Fibroblast of gingiva (primary cell): ENCODE measurements around the gene DMWD.
"Not testable (repeated sequence)": the region's sequence is repeated elsewhere in the genome, so short reads cannot be mapped to it uniquely, and the experiment has no call there.

Experiments used
- DNase-seq: peaks from one replicate; pipeline ENCODE4 v3.0.0-alpha.2; 2011; ENCODE audit warnings: low read depth

The DMWD gene

DNA sequence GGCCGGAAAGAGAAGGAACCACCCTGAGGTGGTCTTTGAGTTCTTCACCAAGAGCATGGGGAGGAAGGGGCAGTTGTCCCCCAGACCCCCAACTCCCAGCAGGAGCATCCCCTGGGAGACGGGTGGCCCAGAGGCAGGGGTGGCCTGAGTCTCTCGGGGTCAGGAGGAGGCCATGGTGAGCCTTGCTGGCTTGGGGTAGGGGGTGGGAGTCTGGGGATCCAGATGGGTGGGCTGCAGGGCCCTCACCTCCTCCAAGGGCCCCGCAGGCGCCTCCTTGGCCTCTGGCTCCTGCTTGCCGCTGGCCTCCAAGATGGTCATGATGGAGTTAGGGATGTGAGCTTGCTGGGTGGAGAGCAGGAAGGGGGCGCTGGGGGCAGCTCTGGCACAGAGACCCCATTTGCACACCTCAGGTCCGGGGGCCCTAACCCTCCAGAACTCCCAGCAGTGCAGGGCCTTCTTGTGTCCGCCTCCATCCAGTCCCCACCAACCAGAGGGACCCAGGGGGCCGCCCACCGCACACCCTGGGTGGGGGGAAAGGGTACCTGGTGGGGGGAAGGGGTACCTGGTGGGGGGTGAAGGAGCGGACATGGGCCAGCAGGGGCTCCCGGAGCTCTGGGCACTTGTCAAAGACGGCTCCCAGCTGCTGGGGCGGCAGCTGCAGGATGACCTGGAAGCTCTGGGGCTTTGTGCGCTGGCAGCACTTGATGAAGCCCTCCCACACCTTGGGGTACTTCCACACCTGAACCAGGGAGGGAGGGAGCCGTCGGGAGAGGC is 23.8 kb upstream of the DMWD start:
- no peak for DNase-seq

DNA sequence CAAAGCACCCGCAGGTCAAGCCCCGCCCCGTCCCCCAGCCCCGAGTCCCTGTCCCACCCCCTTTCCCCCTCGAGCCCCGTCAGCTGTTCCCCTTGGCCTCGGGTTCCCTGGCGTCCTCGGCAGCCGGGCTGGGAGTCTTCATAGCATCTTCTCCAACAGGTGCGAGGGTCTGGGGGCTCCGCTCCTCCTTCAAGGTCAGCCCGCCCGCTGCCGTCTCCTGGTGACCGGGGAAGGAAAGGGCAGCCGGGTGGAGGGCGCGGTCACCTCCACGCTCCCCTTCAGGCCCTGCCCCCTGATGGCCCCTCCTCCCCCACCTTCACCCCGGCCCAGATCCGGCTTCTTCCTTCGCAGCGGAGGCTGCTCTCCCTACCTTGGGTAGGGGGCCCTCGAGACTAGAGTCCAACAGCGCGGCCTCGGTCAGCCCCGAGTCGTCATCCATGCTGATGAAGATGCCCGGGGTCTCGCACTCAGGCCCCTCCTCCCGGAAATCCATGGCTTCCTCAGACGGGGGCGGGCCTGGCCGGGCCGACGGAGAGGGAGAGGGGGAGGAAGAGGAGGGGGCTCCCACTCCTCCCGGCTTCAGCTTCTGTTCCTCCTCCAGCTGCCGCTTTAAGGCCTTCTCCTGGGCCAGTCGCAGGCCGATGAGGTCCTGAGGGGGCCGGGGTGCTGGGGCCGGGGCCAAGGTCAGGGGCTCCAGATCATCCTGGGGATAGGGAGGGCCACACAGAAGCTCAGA is 23.0 kb upstream of the DMWD start:
- DNase-seq: no peak

DNA sequence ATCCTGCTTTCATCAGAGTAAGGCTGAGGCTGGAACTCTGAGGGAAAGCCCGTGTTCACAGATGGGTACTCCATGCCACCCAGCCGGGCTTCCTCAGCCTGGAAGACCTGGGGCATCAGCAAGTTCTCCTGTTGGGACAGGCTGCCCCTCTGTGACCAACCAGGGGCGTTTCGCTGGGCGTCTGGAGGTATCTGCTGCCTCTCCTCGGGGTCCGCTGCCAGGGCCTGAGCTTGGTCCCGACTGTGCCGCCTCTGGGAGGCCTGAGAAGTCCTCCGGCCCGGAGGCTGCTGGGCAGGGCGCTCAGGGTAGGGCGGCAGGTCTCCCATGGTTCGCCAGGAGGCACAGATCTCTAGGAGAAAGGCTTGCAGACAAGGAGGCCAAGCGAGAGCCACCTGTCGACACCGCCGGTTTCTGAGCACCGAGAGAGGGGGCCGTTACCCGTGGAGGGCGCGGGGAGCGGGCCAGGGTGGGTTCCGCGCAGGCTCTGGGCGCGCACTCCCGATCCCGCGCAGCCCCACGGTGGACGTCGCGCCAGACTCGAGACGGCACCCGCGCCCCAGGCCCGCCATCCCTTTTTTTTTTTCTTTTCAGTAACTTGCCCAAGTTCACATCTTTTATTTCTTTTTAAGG is 22.3 kb upstream of the DMWD start, which contains the start of gene RSPH6A:
Gene RSPH6A (minus strand): TSS at position 458 of the 630 bp plus-strand sequence. CDS start 132 bp downstream, at position 326.
- DNase-seq: no peak

DNA sequence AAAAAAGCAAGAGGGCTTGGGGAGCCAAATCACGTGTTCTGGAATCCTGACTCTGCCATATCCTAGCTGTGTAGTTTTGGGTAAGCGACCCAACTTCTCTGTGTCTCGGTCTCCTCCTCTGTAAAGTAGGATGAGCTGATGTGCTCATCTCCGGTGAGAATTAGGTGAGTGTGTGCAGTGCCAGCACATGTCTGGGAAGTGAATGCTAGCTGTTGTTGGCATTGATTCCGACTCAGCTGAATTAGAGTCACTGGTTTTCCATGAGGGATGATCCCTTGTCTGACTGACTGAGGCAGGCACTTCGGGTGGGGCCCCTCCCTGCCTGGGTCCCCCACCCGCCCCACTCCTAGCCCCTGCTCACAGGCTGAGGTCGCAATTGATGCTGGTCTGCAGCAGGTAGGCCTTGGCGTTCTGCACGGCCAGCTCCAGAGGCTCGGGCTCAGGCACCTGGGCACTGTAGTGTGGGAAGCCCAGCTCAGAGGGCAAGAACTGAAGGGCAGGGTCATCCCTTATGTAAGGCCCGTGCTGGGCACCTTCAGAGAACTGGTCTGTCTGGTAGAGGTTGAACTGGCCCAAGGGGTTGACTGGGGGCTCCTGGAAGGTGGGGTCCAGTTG is 21.6 kb upstream of the DMWD start:
- DNase-seq: peak; percentile 52

DNA sequence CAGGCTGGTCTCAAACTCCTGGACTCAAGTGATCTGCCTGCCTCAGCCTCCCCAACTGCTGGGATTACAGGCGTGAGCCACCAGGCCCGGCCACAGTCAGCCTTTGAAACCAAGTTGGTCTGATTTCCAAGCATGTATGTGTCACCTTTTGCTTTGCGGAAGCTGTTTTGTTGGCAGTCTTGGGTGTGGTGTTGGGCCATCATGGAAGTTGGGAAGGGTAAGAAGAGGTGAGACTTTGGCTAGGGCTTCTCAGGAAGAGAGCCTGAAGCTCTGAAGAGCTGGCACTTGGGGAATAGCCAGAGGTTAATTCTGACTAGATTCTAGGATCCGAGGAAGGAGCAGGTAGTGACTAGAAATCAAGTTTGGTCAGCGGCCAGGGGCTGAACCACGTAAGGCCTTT is 19.7 kb upstream of the DMWD start:
- DNase-seq: no peak

DNA sequence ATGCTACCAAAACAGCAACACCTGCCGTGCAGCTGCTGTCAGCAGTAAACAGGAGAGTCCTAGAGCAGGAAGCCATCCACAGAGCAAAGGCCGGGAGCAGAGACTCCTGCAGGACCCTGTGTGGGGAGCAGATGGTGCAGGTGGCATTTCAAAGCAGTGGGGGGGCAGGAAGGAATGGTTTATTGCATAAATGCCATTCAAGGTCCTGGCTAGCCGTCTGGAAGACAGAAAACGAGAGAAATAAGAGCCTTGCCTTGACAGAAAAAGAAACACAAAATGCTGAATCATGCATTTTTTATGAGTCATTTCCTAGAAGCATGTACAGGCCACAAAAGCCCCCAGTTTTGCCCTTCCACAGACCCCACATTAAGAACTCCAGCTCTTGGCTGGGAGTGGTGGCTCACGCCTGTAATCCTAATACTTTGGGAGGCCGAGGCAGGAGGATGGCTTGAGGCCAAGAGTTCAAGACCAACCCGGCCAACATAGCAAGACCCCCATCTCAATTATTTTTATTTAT is 17.1 kb upstream of the DMWD start:
- peak; percentile 73 for DNase-seq

DNA sequence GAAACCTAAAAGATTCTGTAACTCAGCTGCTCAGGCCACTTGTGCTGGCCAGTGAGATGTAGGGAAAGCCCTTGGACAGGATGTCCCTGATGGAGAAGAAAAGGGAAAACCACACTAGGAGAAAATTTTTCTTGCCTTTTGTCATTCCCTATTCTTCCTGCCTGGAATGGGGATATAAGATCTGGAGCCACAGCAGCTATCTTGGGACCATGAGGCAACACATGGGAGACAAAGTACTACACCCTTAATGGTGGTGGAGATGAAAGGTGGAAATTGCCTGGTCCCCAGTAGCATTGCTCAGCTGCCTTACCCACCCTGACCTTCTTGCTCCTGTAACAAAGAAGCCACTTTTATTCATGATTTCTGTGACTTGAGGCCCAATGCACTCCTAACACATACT is 13.1 kb upstream of the DMWD start:
- DNase-seq: no peak

DNA sequence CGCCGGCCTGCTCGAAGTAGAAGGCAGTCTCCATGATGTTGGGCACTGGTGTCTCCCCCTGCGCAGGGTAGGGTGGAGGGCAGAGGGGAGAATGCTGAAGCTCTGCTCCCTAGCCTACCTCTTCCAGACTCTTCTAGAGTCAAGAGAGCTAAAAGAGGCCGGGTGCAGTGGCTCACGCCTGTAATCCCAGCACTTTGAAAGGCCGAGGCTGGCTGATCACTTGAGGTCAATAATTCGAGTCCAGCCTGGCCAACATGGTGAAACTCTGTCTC is 12.2 kb upstream of the DMWD start:
- DNase-seq: no peak

DNA sequence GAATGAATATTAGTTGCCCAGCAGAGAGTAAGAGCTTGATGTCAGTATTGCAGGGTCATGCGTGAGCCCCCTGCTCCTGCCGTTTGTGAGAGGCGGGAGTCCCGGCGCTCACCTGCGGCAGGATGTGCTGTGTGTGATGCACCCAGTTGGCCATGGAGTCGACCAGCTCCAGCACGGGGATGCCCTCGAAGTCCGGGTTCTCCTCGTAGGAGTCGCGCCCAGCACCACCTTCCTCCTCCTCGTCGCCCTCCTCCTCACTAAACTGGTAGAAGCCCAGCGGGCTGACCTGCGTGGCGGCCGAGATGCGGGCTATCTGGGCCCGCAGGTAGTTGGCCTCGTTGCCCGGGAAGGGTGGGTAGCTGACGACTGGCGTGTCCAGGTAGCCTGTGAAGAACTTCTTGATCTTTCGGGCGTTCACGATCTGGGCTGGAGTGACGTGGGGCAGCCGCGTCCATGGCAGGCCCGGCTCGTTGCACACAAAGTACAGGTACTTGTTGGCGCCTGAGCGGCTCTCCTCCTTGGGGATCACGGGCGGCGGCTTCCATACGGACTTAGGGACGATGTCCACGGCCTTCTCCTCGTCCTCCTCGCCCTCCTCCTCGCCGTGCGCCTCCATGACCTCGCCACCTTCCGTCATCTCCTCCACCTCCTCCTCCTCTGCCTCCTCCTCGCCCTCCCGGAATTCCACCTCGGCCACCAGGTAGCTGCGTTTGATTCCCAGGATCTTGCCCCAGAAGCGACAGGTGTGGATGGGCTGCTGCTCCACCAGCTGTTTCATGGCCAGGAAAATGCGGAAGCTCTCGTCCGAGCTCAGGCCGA is 11.7 kb upstream of the DMWD start:
- no peak for DNase-seq

DNA sequence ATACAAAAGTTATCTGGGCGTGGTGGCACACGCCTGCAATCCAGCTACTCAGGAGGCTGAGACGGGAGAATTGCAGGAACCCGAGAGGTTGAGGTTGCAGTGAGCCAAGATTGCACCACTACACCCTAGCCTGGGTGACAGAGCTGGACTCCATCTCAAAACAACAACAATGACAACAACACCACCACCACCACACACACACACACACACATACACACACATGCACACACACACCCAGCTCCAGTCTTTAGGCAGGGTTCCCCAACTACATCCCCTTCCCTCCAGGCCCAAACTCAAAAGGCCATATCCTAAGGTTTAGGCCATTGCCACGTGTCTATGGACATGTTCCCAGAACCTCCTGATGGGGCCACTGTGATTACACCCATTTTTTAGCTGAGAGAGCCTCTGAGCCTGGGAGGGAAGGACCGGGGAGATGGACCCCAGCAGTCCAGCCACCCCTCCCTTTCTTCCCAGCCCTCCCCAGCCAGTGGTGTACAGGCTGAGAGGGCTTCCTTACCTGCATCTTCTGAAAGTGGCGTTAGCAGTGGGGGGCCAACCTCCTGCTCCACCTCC is 9.0 kb upstream of the DMWD start:
- DNase-seq: no peak

DNA sequence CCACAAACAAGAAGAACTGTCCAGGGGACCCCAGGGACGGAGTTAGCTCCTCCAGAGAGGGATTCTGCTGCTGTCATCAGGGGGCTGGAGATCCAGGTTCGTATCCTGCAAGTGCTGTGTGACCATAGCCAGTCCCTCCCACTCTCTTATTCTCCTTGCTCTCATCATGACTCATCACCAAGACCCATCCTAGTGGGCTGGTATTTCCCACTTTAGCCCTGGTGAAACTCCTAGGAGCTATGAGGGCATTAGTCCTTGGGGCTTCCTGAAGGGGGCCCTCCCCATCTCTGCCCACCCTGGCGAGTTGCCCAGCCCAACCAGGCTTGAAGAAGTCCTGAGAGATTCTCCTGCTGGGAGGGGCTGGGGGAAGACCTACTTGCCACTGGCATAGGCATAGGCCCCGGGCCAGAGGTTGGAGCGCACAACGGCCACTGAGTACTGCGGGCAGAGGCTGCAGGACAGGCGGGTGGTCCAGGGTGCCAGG is 7.5 kb upstream of the DMWD start:
- DNase-seq: no peak

DNA sequence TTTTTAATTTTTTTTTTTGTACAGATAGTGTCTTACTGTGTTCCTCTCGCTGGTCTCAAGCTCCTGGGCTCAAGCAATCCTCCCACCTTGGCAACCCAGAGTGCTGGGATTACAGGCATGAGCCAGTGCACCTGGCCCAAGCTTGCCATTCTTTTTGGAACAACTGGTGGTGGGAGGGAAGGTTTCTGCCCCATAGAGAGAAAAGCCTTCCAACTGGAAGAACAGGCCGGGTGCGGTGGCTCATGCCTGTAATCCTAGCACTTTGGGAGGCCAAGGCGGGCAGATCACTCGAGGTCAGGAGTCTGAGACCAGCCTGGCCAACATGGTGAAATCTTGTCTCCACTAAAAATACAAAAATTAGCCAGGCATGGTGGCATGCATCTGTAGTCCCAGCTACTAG is 6.9 kb upstream of the DMWD start:
- not testable (repeated sequence) for DNase-seq

DNA sequence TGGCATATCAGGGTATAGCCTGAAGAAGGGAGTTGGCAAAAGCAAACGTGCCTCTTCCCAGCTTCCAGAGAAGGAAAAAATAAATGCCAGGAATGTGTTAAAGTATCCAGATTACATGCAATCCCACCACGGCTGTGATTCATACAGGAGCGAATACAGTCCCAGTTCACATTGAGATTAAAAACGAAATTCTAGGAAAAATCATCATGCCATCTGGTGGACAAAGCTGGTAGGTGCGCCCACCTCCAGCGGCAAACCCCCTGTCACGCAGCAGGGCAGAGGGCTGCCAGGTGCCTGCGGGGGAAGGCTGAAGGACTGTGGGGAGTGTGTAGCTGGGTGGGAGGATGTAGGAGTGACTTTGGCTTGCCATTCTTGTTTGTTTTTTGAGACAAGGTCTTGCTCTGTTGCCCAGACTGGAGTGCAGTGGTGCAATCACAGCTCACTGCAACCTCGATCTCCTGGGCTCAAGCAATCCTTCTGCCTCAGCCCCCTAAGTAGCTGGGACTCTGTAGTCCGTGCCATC is 6.4 kb upstream of the DMWD start:
- peak; percentile 82 for DNase-seq

DNA sequence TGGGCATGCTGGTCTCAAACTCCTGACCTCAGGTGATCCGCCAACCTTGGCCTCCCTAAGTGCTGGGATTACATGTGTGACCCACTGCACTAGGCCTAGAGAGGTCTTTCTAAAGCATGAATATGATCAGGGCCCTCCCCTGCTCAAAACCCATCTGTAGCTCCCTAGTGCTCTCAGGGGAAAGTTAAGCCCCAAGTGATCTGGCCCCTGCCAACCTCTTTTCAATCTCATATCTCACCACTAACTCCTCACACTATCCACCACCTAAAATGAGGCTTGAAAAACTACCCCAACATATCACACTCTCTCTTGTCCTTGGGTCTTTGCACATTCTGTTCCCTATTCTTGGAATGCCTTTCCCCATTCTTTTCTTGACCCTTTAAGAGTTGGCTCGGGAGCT is 2.0 kb upstream of the DMWD start:
- DNase-seq: no peak

DNA sequence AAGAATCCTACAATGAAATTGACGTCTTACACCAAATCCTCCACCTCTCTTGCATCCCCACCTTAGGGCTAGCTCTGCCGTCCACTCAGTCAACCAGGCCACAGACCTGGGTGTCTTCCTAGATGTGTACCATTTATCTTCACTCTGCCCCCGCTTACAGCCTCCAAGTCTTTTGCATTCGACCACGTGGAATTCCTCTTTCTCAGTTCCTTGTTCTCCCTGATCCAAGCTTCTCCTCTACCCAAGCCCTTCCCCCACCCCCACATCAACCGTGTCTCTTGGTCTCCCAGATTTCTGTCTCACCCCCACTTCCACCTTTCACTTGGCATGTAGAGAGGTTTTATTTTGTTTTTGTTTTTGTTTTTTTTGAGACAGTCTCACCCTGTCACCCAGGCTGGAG is 1.2 kb upstream of the DMWD start:
- DNase-seq: no peak

DNA sequence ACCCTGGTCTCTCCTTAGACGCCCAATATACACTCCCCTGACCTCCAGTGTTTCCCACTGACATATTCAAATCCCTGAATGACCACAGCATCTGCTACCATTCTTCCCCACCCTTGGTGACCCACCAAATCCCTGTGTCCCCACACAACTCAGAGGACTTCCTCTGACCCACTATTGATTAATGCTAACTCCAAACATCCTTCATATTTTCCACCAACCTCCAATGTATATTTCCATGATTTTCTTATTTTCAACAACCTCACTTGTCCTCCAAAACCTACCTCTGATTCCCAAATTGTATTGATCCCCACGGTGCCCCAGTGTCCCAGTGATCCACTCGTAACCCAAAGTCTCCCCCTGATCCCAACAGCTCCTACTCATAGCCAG is 526 bp upstream of the DMWD start:
- DNase-seq: no peak

DNA sequence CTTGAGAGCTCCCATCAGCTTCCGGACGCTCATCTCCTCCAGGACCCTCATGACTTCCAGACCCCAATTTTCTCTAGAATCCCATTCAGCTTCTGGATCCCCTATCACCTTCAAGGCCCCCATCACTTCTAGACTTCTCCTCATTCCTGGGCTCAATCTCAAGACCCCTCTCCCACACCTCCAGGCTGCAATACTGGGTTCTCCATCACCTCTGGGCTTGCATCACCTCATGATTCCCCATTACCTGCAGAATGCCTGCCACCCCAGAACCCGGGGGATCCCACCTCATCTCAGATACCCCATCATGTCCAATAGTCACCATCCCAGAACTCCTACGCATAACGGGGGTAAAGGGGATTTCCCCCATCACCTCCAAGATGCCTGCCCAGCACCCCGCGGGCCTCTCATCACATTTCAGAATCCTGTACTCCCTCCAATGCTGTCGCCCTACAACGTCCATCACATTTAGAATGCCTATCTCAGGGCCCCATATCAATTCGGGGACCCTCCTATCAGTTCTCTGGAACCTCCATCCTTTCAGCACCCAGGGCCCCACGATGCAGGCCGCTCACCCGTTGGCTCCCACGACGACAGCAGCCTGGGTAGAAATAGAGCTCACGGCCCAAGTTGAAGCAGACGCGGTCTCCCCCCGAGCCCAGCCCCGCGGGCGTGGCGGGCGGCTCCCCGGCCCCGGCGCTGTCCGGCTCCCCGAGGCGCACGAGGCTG is 738 bp downstream of the DMWD start:
- no peak for DNase-seq

DNA sequence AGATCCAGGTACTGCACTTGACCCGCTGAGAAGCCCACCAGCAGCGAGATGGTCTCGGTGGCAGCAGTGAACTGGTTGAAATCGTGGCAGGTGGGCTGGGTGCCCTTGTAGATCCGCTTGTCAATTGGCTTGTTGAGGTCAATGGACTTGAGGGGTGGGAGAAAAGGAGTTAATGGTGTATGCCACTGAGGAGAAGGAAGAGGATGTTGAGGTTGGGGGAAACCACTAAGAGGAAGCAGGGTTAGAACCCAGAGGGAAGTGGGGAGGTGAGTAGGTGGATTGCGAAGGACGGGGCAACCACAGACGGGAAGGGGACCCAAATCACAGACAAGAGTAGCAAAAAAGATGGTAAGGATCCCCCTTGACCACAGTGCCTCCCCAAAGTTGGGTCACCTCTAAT is 1.7 kb downstream of the DMWD start:
- no peak for DNase-seq

DNA sequence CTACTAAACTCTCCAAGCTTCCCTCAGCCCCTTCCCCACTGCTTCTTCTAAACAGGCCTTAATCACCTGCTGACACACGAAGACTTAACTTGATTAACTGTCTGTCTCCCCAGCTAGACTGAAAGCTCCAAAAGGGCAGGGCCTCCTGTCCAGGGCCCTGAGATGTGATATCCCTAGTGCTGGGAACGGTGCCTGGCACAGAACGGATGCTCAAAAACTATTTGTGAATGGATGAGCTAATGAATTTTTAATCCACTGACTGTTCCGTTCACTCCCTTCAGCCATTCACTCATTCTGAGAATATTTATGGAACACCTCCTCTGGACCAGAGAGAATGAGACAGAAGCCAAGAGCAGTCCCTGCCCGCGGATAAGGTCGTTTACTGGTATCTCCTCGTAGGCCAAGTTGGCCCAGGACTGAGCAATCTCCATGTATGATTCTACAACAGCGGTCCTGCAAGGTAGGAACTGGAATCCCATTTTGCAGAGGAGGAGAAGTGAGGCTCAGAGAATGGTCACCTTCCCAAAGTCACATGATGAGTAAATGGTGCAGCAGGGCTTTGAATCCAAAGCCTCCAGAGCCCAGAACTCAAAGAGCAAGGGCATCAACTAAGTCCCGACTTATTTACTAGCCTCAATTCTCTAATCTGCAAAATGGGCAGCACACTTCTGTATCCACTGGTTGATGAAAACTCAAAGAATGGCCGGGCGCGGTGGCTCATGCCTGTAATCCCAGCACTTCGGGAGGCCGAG is 3.4 kb downstream of the DMWD start:
- no peak for DNase-seq

DNA sequence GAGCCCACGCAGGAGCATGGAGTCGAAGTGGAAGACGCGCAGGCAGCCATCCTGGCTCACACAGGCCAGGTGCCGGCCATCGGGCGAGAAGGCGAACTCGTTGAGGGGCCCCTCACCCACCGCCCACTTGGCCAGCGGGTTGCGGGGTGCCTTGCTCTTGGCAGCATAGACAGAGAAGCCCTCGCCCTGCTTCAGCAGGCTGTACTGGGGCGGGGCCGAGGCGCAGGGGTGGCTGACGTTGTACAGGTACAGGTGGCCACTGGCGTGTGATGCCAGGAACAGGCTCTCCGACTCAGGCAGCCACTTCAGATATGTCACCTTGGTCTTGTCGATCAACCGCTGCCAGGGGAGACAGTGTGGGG is 6.1 kb downstream of the DMWD start:
- DNase-seq: no peak
